K562 (cell line): ENCODE measurements around the gene INPP5E. TPM values are rescaled to one million over a fixed set of nuclear protein-coding genes. Genes with fewer than 3 reads are reported as not detected.

Experiments used
- BRD4 ChIP-seq: fragments of 200-600 bp; sonication (generic); IDR thresholded peaks from 2 replicates; pipeline ENCODE4 v1.6.1; 2017; ENCODE audit warnings: inconsistent platforms
- CTBP1 ChIP-seq: fragments of 450-650 bp; IDR thresholded peaks from 2 replicates; pipeline ENCODE4 v1.6.1; 2016; ENCODE audit warnings: borderline replicate concordance
- CTCF ChIP-seq, 3 experiments: IDR thresholded peaks in 2 of 3; conservative IDR thresholded peaks in 1 of 3; 2 replicates each; pipeline ENCODE4 v1.5.1; 2011 to 2012; ENCODE audit warnings: low read length in 3 of 3, mild to moderate bottlenecking in 3 of 3, control low read depth in 2 of 3, improper control_type of control experiment in 1 of 3, inconsistent platforms in 1 of 3, low read depth in 1 of 3, mixed read lengths in 1 of 3, moderate library complexity in 1 of 3; ENCODE audit not compliant: insufficient read depth in 2 of 3
- ELK1 ChIP-seq: sonication (generic); formaldehyde crosslinking; IDR thresholded peaks from 2 replicates; pipeline ENCODE4 v1.8.1; 2022; ENCODE audit warnings: missing genetic modification reagents
- FOSL1 ChIP-seq: fragments of 200-800 bp; sonication (Bioruptor generic); conservative IDR thresholded peaks from 2 replicates; pipeline ENCODE4 v1.6.1; 2016; ENCODE audit warnings: missing genetic modification characterization, missing compliant biosample characterization
- HDAC3 ChIP-seq: fragments of 450-650 bp; IDR thresholded peaks from 2 replicates; pipeline ENCODE4 v1.6.1; 2018; ENCODE audit warnings: borderline replicate concordance, mild to moderate bottlenecking, moderate library complexity; ENCODE audit not compliant: partially characterized antibody
- JUND ChIP-seq, 2 experiments: IDR thresholded peaks; 2 replicates in 1 of 2; 3 replicates in 1 of 2; pipeline ENCODE4 v1.6.1; 2011; ENCODE audit warnings: borderline replicate concordance in 2 of 2, low read depth in 2 of 2, low read length in 2 of 2, improper control_type of control experiment in 1 of 2, missing biosample characterization in 1 of 2, missing genetic modification characterization in 1 of 2, missing genetic modification reagents in 1 of 2
- KHSRP ChIP-seq: fragments of 450-650 bp; IDR thresholded peaks from 2 replicates; pipeline ENCODE4 v1.6.1; 2017
- NRF1 ChIP-seq, 2 experiments: fragments of 450-650 bp; IDR thresholded peaks in 1 of 2; conservative IDR thresholded peaks in 1 of 2; 2 replicates each; pipeline ENCODE4 v1.6.1; 2014; ENCODE audit warnings: mild to moderate bottlenecking in 2 of 2
- PRDM10 ChIP-seq: fragments of 450-650 bp; IDR thresholded peaks from 2 replicates; pipeline ENCODE4 v1.6.1; 2018; ENCODE audit not compliant: partially characterized antibody
- RBM39 ChIP-seq: fragments of 200-400 bp; formaldehyde crosslinking; optimal IDR thresholded peaks from 2 replicates; pipeline ENCODE3; 2018; ENCODE audit warnings: low read depth, low read length
- RCOR1 ChIP-seq, 2 experiments: IDR thresholded peaks; 2 replicates each; pipeline ENCODE4 v1.6.1; 2012; ENCODE audit warnings: low read depth in 2 of 2, low read length in 2 of 2, borderline replicate concordance in 1 of 2, improper control_type of control experiment in 1 of 2
- RFX1 ChIP-seq: fragments of 450-650 bp; IDR thresholded peaks from 2 replicates; pipeline ENCODE4 v1.6.1; 2016; ENCODE audit warnings: mild to moderate bottlenecking, moderate library complexity
- SMC3 ChIP-seq: conservative IDR thresholded peaks from 2 replicates; pipeline ENCODE4 v1.6.1; 2011; ENCODE audit warnings: low read depth, low read length, improper control_type of control experiment; ENCODE audit not compliant: insufficient read depth
- XRCC5 ChIP-seq: fragments of 200-400 bp; formaldehyde crosslinking; IDR thresholded peaks from 2 replicates; pipeline ENCODE4 v1.6.1; 2017; ENCODE audit warnings: low read depth, mild to moderate bottlenecking, low read length
- ZC3H8 ChIP-seq: fragments of 450-650 bp; IDR thresholded peaks from 2 replicates; pipeline ENCODE4 v1.6.1; 2017
- polyA plus RNA-seq, 8 experiments: library from polyadenylated mRNA; depleted of rRNA in 4 of 8; stranded (reverse) in 5 of 8; unstranded in 3 of 8; fragments of >200 nt; fragmentation: Nextera tagmentation in 2 of 8; fragmentation: Illumina TruSeq in 1 of 8; extraction: Ambion mirVana in 2 of 8; extraction: Trizol in 1 of 8; gene quantifications; 2 replicates each; pipeline versions ENCODE4 v1.2.1 to v1.2.3, GENCODE V29; 2011 to 2014; ENCODE audit warnings: inconsistent platforms in 1 of 8, missing spikeins in 1 of 8
- total RNA-seq, 7 experiments: library from RNA; depleted of rRNA in 6 of 7; stranded (reverse); fragments of >200 nt in 6 of 7; fragmentation: Illumina TruSeq in 2 of 7; extraction: Trizol in 2 of 7; gene quantifications; 2 replicates each; pipeline versions ENCODE4 v1.2.1 to v1.2.3, GENCODE V29; 2011 to 2021; ENCODE audit warnings: low replicate concordance in 1 of 7

The INPP5E gene
- total and polyA plus RNA-seq, 9 of the 15 experiments (the other 6 are each of a cell fraction or from before 2014, with no cell fraction given) = 0.38 to 17.4 (median 4.9) TPM

- TF ChIP-seq CTCF (IDR thresholded peaks at IDR 0.05 in 2 of 3, conservative IDR thresholded peaks at IDR 0.05 in 1 of 3; ENCODE audit: insufficient read depth in 2 of 3, low read depth in 1 of 3, low read length in 3 of 3) = peak; percentile 88 to 94 (median 92)
- peak; percentile 74 for TF ChIP-seq RFX1
- 0 out of 4 replicates have a peak, but pooled peaks of 1 of the 2 experiments have one; percentile 9 for TF ChIP-seq NRF1 (conservative IDR thresholded peaks at IDR 0.05 in 1 of 2, IDR thresholded peaks at IDR 0.05 in 1 of 2)
- peak; percentile 85; the same call in 1 of the 2 replicates for TF ChIP-seq XRCC5
- peak; percentile 79 for TF ChIP-seq RBM39
- no peak for TF ChIP-seq KHSRP
- no peak for TF ChIP-seq BRD4
- TF ChIP-seq FOSL1 (tag) = no peak
- TF ChIP-seq PRDM10 = peak; percentile 37
- peak; percentile 94 for TF ChIP-seq SMC3
- TF ChIP-seq JUND (IDR thresholded peaks at IDR 0.05; ENCODE audit: borderline replicate concordance, low read depth, low read length) = peak; percentile 44; the same call in 1 of the 2 replicates
- TF ChIP-seq JUND (tag; IDR thresholded peaks at IDR 0.05; ENCODE audit: borderline replicate concordance, low read depth, low read length) = no peak
- peak; percentile 62; the same call in 1 of the 2 replicates for TF ChIP-seq CTBP1
- TF ChIP-seq ZC3H8 = no peak
- TF ChIP-seq RCOR1 (IDR thresholded peaks at IDR 0.05; ENCODE audit: borderline replicate concordance in 1 of 2, low read depth in 2 of 2, low read length in 2 of 2) = peak in 1 of 2 experiments; percentile 87; a peak in 2 of 4 replicates
- TF ChIP-seq HDAC3 = no peak
- TF ChIP-seq ELK1 (CRISPR knock-in tag) = no peak
These were observed 45.7 kb upstream of the INPP5E start (continued) for GRCh38 chr9:136485049-136486045.
